AG04450 (cell line): ENCODE measurements around the gene HS6ST3. TPM values are rescaled to one million over a fixed set of nuclear protein-coding genes. Genes with fewer than 3 reads are reported as not detected.

Source experiments
- CTCF ChIA-PET: fragments of 300-600, 350-600 bp; formaldehyde crosslinking; extraction: SDS; loops from one replicate; lab custom pipeline; 2022; ENCODE audit warnings: antibody characterized with exemption, inconsistent platforms; lab: Charles Lee
- POLR2A ChIA-PET: fragments of 350-600 bp; formaldehyde crosslinking; extraction: SDS; loops from one replicate; lab custom pipeline; 2021; ENCODE audit warnings: antibody characterized with exemption, inconsistent platforms; lab: Yijun Ruan, JAX
- DNase-seq: peaks from one replicate; pipeline ENCODE4 v3.0.0-alpha.2; 2011; ENCODE audit warnings: low read depth, low spot score
- H3K27ac ChIP-seq: one replicate; pipeline ENCODE4 v1.5.1; 2012; ENCODE audit warnings: low read depth, low read length, control low read depth
- H3K27me3 ChIP-seq: one replicate; pipeline ENCODE4 v1.6.0; 2012; ENCODE audit warnings: low read length; ENCODE audit not compliant: control insufficient read depth, insufficient read depth
- H3K4me3 ChIP-seq: 2 replicates; pipeline ENCODE4 v1.5.1; 2011; ENCODE audit warnings: mild to moderate bottlenecking, low read depth, low read length, control low read depth
- H3K9me3 ChIP-seq: 2 replicates; pipeline ENCODE4 v1.5.1; 2012; ENCODE audit warnings: low read length; ENCODE audit not compliant: control insufficient read depth, insufficient read depth
- CTCF ChIP-seq: IDR thresholded peaks from 2 replicates; pipeline ENCODE4 v1.5.1; 2011; ENCODE audit warnings: low read depth, low read length, control low read depth, inconsistent platforms
- polyA plus RNA-seq: library from polyadenylated mRNA; depleted of rRNA; stranded (reverse); fragments of >200 nt; gene quantifications from 2 replicates; pipeline ENCODE4 v1.2.3, GENCODE V29; 2011

The HS6ST3 gene
- polyA plus RNA-seq, 1 experiment = not detected

DNA sequence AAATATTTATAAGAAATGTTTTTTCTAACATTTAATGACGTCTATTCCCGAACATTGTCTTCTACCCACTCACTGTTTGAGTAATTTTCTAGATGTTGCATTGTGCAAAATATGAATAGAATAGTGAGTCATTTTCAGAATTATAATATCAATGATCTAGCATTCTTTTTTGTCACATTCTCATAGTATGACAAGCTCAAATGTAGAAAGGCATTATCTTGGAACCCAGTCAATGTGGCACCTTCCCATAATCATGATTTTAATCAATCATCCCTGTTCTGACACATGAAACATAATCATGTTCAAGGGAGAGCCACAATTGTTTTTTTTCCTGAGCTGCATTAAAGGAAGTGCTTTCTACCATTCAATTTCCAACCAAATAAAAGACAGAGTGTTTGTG, 638.6 kb downstream of the HS6ST3 start:
- no peak for DNase-seq
- TF ChIP-seq CTCF = no peak
- no peak overlapping the region for H3K4me3 ChIP-seq
- CTCF ChIA-PET = no interaction called here
- POLR2A ChIA-PET = no interaction called here
- no peaks in the 10 kb centered on the region for H3K27me3 ChIP-seq
- H3K9me3 ChIP-seq = peaks cover 13% of the 10 kb centered on the region
- H3K27ac ChIP-seq = no peak overlapping the region

- no peak for TF ChIP-seq CTCF
- H3K4me3 ChIP-seq = no peak overlapping the region
- H3K9me3 ChIP-seq = peaks cover 12% of the 10 kb centered on the region
- no peaks in the 10 kb centered on the region for H3K27me3 ChIP-seq
- ChIA-PET POLR2A (no interaction called here), CTCF (no interaction called here)
- no peak for DNase-seq
- H3K27ac ChIP-seq = no peak overlapping the region
Measured at GRCh38 chr13:96730676-96731075, 640.8 kb downstream of the HS6ST3 start.

DNA sequence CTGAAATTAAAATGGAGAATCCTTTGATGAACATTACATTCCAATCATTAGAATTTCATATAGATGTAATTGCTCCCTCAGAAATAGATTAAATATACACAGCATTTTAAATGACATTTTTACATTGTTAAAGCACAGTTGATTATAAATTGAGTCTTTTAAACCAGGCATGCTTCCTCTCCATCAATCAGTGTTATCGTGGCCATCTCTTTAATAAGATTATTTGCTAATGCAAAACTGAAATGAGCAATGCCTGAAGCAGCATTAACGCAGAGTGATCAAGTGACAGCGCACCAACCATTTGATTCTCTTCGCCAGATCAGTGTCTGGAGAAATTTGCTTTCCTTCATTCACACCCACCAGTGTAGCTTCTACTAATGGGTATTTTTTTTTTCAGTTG, 644.6 kb downstream of the HS6ST3 start:
- Histone ChIP-seq H3K9me3 (peaks cover 5% of the 10 kb centered on the region; the same call in 1 of the 2 replicates), H3K27me3 (no peaks in the 10 kb centered on the region), H3K27ac (no peak overlapping the region), H3K4me3 (no peak overlapping the region)
- DNase-seq = no peak
- CTCF ChIA-PET = no interaction called here
- TF ChIP-seq CTCF = no peak
- POLR2A ChIA-PET = no interaction called here

GRCh38 chr13:96741779-96742178, 651.9 kb downstream of the HS6ST3 start:
- DNase-seq = no peak
- POLR2A ChIA-PET = no interaction called here
- no peak overlapping the region for H3K4me3 ChIP-seq
- TF ChIP-seq CTCF = no peak
- no peaks in the 10 kb centered on the region for H3K9me3 ChIP-seq
- no peak overlapping the region for H3K27ac ChIP-seq
- CTCF ChIA-PET = no interaction called here
- H3K27me3 ChIP-seq = no peaks in the 10 kb centered on the region

- no peak for DNase-seq
- Histone ChIP-seq H3K27ac (no peak overlapping the region), H3K9me3 (no peaks in the 10 kb centered on the region; the same call in 1 of the 2 replicates), H3K27me3 (no peaks in the 10 kb centered on the region), H3K4me3 (no peak overlapping the region)
- CTCF ChIA-PET = no interaction called here
- TF ChIP-seq CTCF = no peak
- POLR2A ChIA-PET = no interaction called here
Measured at GRCh38 chr13:96743296-96744089, 653.6 kb downstream of the HS6ST3 start.
